ENCODE measurements around the gene PARD3B. TPM values are rescaled to one million over a fixed set of nuclear protein-coding genes. Genes with fewer than 3 reads are reported as not detected.

Gene PARD3B
- total and polyA plus RNA-seq, 2 of the 13 experiments (the other 11 are each of a cell fraction or from before 2014, with no cell fraction given) = 0.71 to 2.3 TPM

DNA sequence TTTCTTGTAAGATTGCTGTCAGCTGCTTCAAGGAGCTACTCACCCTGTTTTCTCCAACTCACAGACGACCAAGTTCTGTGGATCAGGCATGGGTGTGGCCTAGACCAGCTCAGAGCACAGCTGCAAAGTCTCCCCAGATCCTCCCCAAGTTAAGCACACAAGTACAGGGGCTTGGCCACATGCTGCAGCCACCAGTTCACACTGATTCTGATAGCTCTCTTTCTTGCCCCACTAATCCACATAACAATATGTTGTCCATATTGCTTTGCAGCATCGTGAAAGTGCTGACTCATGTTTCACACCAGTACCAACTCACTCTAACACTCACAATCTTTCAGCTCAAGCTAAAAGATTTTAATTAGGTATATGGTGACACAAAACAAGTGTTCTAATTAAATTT is 437.0 kb downstream of the PARD3B start:
- Histone ChIP-seq H3K4me1 (ENCODE audit: insufficient read depth, low read length) (no peaks in the 10 kb centered on the region), H3K27me3 (ENCODE audit: control insufficient read depth in 1 of 2, insufficient read depth in 2 of 2, low read length in 2 of 2) (no peaks in the 10 kb centered on the region), H3K9ac (ENCODE audit: insufficient read depth, low read depth, low read length) (no peak overlapping the region), H4K20me1 (ENCODE audit: insufficient read depth, low read length) (no peaks in the 10 kb centered on the region), H2AFZ (ENCODE audit: low read length) (no peak overlapping the region), H3K4me2 (ENCODE audit: low read depth, low read length) (no peak overlapping the region), H3K79me2 (ENCODE audit: insufficient read depth, low read length) (no peaks in the 10 kb centered on the region), H3K9me3 (ENCODE audit: low read length) (peaks cover 66% of the 10 kb centered on the region), H3K36me3 (replicated peaks in 1 of 2; ENCODE audit: control insufficient read depth in 1 of 2, insufficient read depth in 2 of 2, low read length in 2 of 2) (no peaks in the 10 kb centered on the region), H3K4me3 (replicated peaks in 1 of 3; ENCODE audit: insufficient read depth in 1 of 3, low read depth in 2 of 3, low read length in 3 of 3) (no peak overlapping the region), H3K27ac (ENCODE audit: extremely low read length, insufficient read depth, low read length) (no peak overlapping the region)
- ATAC-seq = no peak
- no TSS peak for BruUV-seq (replicated peaks)
- FAIRE-seq = no peak
- POLR2A ChIA-PET = no interaction called here
- TF ChIP-seq MAFF (IDR thresholded peaks at IDR 0.05; ENCODE audit: low read depth, low read length) (peak; percentile 93), NFE2L2 (IDR thresholded peaks at IDR 0.05; ENCODE audit: low read length) (peak; percentile 84), ATAD3A (CRISPR knock-in tag; IDR thresholded peaks at IDR 0.05) (no peak), MAFK (conservative IDR thresholded peaks at IDR 0.05 in 1 of 2, IDR thresholded peaks at IDR 0.05 in 1 of 2; ENCODE audit: low read length in 2 of 2) (peak; percentile 93 to 96)
- TF ChIP-seq, protein P1, sequence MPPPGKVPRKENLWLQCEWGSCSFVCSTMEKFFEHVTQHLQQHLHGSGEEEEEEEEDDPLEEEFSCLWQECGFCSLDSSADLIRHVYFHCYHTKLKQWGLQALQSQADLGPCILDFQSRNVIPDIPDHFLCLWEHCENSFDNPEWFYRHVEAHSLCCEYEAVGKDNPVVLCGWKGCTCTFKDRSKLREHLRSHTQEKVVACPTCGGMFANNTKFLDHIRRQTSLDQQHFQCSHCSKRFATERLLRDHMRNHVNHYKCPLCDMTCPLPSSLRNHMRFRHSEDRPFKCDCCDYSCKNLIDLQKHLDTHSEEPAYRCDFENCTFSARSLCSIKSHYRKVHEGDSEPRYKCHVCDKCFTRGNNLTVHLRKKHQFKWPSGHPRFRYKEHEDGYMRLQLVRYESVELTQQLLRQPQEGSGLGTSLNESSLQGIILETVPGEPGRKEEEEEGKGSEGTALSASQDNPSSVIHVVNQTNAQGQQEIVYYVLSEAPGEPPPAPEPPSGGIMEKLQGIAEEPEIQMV (CRISPR knock-in tag; IDR thresholded peaks at IDR 0.05; ENCODE audit: low read depth) = no peak
- intact Hi-C loops (cut with micrococcal nuclease; ENCODE audit: unreplicated experiment) = no loop called here
- WGBS (ENCODE audit: low lambda C conversion rate) = 37% methylated on average over 2 of the region's 2 CpGs
- CTCF ChIA-PET (ENCODE audit: low intra/inter-chr PET ratio, low total read pairs) = no interaction called here
- no peak for DNase-seq (ENCODE audit: low spot score)
- in situ Hi-C loops (cut with HindIII; ENCODE audit: extremely low pct_ligation_motif_present, low pct_unique_long_range_greater_than_20kb) = no loop called here

DNA sequence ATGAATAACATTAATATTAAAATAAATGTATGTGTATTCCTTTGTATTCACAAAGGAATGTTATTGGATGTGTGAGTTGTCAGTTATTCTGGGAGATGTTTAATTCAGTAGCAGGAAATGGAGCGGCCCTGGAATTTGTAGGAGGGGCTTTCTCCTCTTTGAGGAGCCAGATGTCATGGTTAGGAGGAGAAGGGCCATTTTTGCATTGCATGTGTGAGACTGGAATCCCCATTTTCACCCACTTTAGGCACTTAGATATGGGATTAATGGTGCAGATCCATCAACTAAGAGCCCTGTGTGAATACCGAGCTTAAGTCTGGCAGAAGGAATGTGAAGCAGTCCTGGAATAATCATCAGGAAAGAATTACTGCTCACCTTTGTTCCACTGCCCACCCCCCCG is 439.2 kb downstream of the PARD3B start:
- no peak for FAIRE-seq
- in situ Hi-C loops (cut with HindIII; ENCODE audit: extremely low pct_ligation_motif_present, low pct_unique_long_range_greater_than_20kb) = no loop called here
- CTCF ChIA-PET (ENCODE audit: low intra/inter-chr PET ratio, low total read pairs) = no interaction called here
- TF ChIP-seq ZNF136 (CRISPR knock-in tag; IDR thresholded peaks at IDR 0.05; ENCODE audit: low read depth) (no peak), HDAC6 (IDR thresholded peaks at IDR 0.05; ENCODE audit: low read depth, low read length) (no peak), MTF2 (CRISPR knock-in tag; IDR thresholded peaks at IDR 0.05; ENCODE audit: borderline replicate concordance) (no peak), ZSCAN29 (CRISPR knock-in tag; conservative IDR thresholded peaks at IDR 0.05) (no peak), ZNF224 (CRISPR knock-in tag; IDR thresholded peaks at IDR 0.05) (no peak)
- TF ChIP-seq, protein P2, sequence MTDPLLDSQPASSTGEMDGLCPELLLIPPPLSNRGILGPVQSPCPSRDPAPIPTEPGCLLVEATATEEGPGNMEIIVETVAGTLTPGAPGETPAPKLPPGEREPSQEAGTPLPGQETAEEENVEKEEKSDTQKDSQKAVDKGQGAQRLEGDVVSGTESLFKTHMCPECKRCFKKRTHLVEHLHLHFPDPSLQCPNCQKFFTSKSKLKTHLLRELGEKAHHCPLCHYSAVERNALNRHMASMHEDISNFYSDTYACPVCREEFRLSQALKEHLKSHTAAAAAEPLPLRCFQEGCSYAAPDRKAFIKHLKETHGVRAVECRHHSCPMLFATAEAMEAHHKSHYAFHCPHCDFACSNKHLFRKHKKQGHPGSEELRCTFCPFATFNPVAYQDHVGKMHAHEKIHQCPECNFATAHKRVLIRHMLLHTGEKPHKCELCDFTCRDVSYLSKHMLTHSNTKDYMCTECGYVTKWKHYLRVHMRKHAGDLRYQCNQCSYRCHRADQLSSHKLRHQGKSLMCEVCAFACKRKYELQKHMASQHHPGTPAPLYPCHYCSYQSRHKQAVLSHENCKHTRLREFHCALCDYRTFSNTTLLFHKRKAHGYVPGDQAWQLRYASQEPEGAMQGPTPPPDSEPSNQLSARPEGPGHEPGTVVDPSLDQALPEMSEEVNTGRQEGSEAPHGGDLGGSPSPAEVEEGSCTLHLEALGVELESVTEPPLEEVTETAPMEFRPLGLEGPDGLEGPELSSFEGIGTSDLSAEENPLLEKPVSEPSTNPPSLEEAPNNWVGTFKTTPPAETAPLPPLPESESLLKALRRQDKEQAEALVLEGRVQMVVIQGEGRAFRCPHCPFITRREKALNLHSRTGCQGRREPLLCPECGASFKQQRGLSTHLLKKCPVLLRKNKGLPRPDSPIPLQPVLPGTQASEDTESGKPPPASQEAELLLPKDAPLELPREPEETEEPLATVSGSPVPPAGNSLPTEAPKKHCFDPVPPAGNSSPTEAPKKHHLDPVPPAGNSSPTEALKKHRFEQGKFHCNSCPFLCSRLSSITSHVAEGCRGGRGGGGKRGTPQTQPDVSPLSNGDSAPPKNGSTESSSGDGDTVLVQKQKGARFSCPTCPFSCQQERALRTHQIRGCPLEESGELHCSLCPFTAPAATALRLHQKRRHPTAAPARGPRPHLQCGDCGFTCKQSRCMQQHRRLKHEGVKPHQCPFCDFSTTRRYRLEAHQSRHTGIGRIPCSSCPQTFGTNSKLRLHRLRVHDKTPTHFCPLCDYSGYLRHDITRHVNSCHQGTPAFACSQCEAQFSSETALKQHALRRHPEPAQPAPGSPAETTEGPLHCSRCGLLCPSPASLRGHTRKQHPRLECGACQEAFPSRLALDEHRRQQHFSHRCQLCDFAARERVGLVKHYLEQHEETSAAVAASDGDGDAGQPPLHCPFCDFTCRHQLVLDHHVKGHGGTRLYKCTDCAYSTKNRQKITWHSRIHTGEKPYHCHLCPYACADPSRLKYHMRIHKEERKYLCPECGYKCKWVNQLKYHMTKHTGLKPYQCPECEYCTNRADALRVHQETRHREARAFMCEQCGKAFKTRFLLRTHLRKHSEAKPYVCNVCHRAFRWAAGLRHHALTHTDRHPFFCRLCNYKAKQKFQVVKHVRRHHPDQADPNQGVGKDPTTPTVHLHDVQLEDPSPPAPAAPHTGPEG (CRISPR knock-in tag; IDR thresholded peaks at IDR 0.05) = no peak

More for the DNA sequence above, 439.2 kb downstream of the PARD3B start:
- Histone ChIP-seq H3K9me3 (ENCODE audit: low read length) (peaks cover 66% of the 10 kb centered on the region), H3K4me2 (ENCODE audit: low read depth, low read length) (no peak overlapping the region), H3K9ac (ENCODE audit: insufficient read depth, low read depth, low read length) (no peak overlapping the region), H3K79me2 (ENCODE audit: insufficient read depth, low read length) (no peaks in the 10 kb centered on the region), H2AFZ (ENCODE audit: low read length) (no peak overlapping the region), H3K27ac (ENCODE audit: extremely low read length, insufficient read depth, low read length) (no peak overlapping the region), H3K36me3 (replicated peaks in 1 of 2; ENCODE audit: control insufficient read depth in 1 of 2, insufficient read depth in 2 of 2, low read length in 2 of 2) (no peaks in the 10 kb centered on the region), H3K4me3 (replicated peaks in 1 of 3; ENCODE audit: insufficient read depth in 1 of 3, low read depth in 2 of 3, low read length in 3 of 3) (no peak overlapping the region), H4K20me1 (ENCODE audit: insufficient read depth, low read length) (no peaks in the 10 kb centered on the region), H3K4me1 (ENCODE audit: insufficient read depth, low read length) (no peaks in the 10 kb centered on the region), H3K27me3 (ENCODE audit: control insufficient read depth in 1 of 2, insufficient read depth in 2 of 2, low read length in 2 of 2) (no peaks in the 10 kb centered on the region)
- ATAC-seq (no peak), DNase-seq (ENCODE audit: low spot score) (no peak)
- POLR2A ChIA-PET = no interaction called here
- intact Hi-C loops (cut with micrococcal nuclease; ENCODE audit: unreplicated experiment) = no loop called here
- no TSS peak for BruUV-seq (replicated peaks)
- WGBS (ENCODE audit: low lambda C conversion rate) = 51% methylated on average over 3 of the region's 3 CpGs

Data from HepG2 (cell line).